HepG2 (cell line): ENCODE results near the gene ZNF500. TPM values are rescaled to one million over a fixed set of nuclear protein-coding genes. Genes with fewer than 3 reads are reported as not detected.

ENCODE experiments used
- ATAC-seq: fragments of 200-7000 bp; cut with Tn5 transposase; 3 replicates; pipeline ENCODE4 v1.9.1; 2020; ENCODE audit warnings: mild to moderate bottlenecking, moderate library complexity
- BruUV-seq: library from RNA; stranded (reverse); fragments of 400-500 nt; replicated peaks from 2 replicates; lab custom pipeline; 2021; lab: Mats Ljungman, UMichigan
- CTCF ChIA-PET: fragments of 300-600 bp; formaldehyde crosslinking; extraction: SDS; loops from one replicate; lab custom pipeline; 2021; ENCODE audit warnings: low total read pairs, inconsistent platforms, low intra/inter-chr PET ratio; lab: Yijun Ruan, JAX
- POLR2A ChIA-PET: fragments of 350-600 bp; sonication (Branson Sonifier 250); formaldehyde crosslinking; loops from one replicate; lab custom pipeline; 2020; ENCODE audit warnings: antibody characterized with exemption, inconsistent platforms; lab: Yijun Ruan, JAX
- DNase-seq: peaks from one replicate; pipeline ENCODE4 v3.0.0-alpha.2; 2015; ENCODE audit warnings: low spot score
- FAIRE-seq: peaks from 3 replicates; lab custom pipeline; 2011; peaks lifted over from hg19 to GRCh38; lab: Jason Lieb, UNC
- H2AFZ ChIP-seq: one replicate; pipeline ENCODE4 v1.6.1; 2011; ENCODE audit warnings: low read length, inconsistent platforms
- H3K27ac ChIP-seq: fragments of 300-600 bp; 3 replicates; pipeline ENCODE4 v1.8.0; 2011; ENCODE audit warnings: mixed run types, mild to moderate bottlenecking, mixed read lengths, low read length, inconsistent platforms; ENCODE audit not compliant: insufficient read depth; ENCODE audit errors: extremely low read length
- H3K27me3 ChIP-seq, 2 experiments: fragments of 200-600 bp in 1 of 2; 2 replicates in 1 of 2; 3 replicates in 1 of 2; pipeline versions ENCODE4 v1.6.0 to v1.8.0; 2011; ENCODE audit warnings: low read length in 2 of 2, mild to moderate bottlenecking in 2 of 2, moderate library complexity in 2 of 2, inconsistent platforms in 1 of 2; ENCODE audit not compliant: insufficient read depth in 2 of 2, control insufficient read depth in 1 of 2
- H3K36me3 ChIP-seq, 2 experiments: fragments of 200-600 bp in 1 of 2; replicated peaks in 1 of 2; 2 replicates in 1 of 2; 3 replicates in 1 of 2; pipeline versions ENCODE4 v1.5.1 to v1.8.0; 2011; ENCODE audit warnings: low read length in 2 of 2, inconsistent platforms in 1 of 2; ENCODE audit not compliant: insufficient read depth in 2 of 2, control insufficient read depth in 1 of 2
- H3K4me1 ChIP-seq: 2 replicates; pipeline ENCODE4 v1.5.1; 2012; ENCODE audit warnings: low read length, inconsistent platforms; ENCODE audit not compliant: insufficient read depth
- H3K4me2 ChIP-seq: 2 replicates; pipeline ENCODE4 v1.6.0; 2011; ENCODE audit warnings: low read depth, low read length, inconsistent platforms
- H3K4me3 ChIP-seq, 3 experiments: fragments of 200-600 bp in 1 of 3; sonication (generic), shearing (Covaris generic) in 1 of 3; replicated peaks in 1 of 3; 2 replicates each; pipeline ENCODE4 v1.5.1; 2011 to 2016; ENCODE audit warnings: low read length in 3 of 3, inconsistent platforms in 2 of 3, low read depth in 2 of 3, mild to moderate bottlenecking in 2 of 3, control low read depth in 1 of 3, mixed read lengths in 1 of 3; ENCODE audit not compliant: insufficient read depth in 1 of 3
- H3K79me2 ChIP-seq: one replicate; pipeline ENCODE4 v1.6.1; 2011; ENCODE audit warnings: low read length, inconsistent platforms; ENCODE audit not compliant: insufficient read depth
- H3K9ac ChIP-seq: 2 replicates; pipeline ENCODE4 v1.6.0; 2011; ENCODE audit warnings: mild to moderate bottlenecking, low read depth, low read length, inconsistent platforms; ENCODE audit not compliant: insufficient read depth
- H3K9me3 ChIP-seq: 2 replicates; pipeline ENCODE4 v1.5.1; 2012; ENCODE audit warnings: mild to moderate bottlenecking, low read length
- H4K20me1 ChIP-seq: 2 replicates; pipeline ENCODE4 v1.6.0; 2011; ENCODE audit warnings: inconsistent platforms, mild to moderate bottlenecking, low read length, moderate library complexity; ENCODE audit not compliant: insufficient read depth
- CBFB ChIP-seq: sonication (generic); formaldehyde crosslinking; IDR thresholded peaks from 2 replicates; pipeline ENCODE4 v1.4.0; 2020; ENCODE audit warnings: missing genetic modification reagents
- FOSL2 ChIP-seq: sonication (generic); formaldehyde crosslinking; IDR thresholded peaks from 2 replicates; pipeline ENCODE4 v1.4.0; 2020; ENCODE audit warnings: missing genetic modification reagents
- KLF12 ChIP-seq: sonication (generic); formaldehyde crosslinking; IDR thresholded peaks from 2 replicates; pipeline ENCODE4 v1.4.0; 2020; ENCODE audit warnings: missing genetic modification reagents, borderline replicate concordance
- NCOR1 ChIP-seq: fragments of 200-600 bp; sonication (generic); IDR thresholded peaks from 2 replicates; pipeline ENCODE4 v1.7.0; 2017; ENCODE audit warnings: antibody characterized with exemption, low read length, borderline replicate concordance
- STAG1 ChIP-seq: sonication (generic); formaldehyde crosslinking; IDR thresholded peaks from 2 replicates; pipeline ENCODE4 v1.4.0; 2020; ENCODE audit warnings: missing genetic modification reagents
- ZNF12 ChIP-seq: sonication (generic); formaldehyde crosslinking; IDR thresholded peaks from 2 replicates; pipeline ENCODE4 v1.5.0; 2020; ENCODE audit warnings: missing genetic modification reagents
- ZNF430 ChIP-seq: sonication (generic); formaldehyde crosslinking; IDR thresholded peaks from 2 replicates; pipeline ENCODE4 v1.9.0; 2021; ENCODE audit warnings: mild to moderate bottlenecking, missing genetic modification reagents
- in situ Hi-C: cut with HindIII; loops from 2 replicates; pipeline ENCODE4 v1.10.0; 2017; ENCODE audit warnings: low pct_unique_long_range_greater_than_20kb; ENCODE audit not compliant: extremely low pct_ligation_motif_present
- intact Hi-C: fragments of 100-400 bp; cut with micrococcal nuclease; formaldehyde crosslinking; loops from one replicate; pipeline ENCODE4 v1.10.0; 2022; ENCODE audit not compliant: unreplicated experiment
- polyA plus RNA-seq, 8 experiments: library from polyadenylated mRNA; depleted of rRNA in 3 of 8; stranded (reverse) in 7 of 8; unstranded in 1 of 8; fragments of >200 nt; fragmentation: Illumina TruSeq in 4 of 8; extraction: Trizol in 4 of 8; gene quantifications; 2 replicates each; pipeline versions ENCODE4 v1.2.1 to v1.2.3, GENCODE V29; 2011 to 2016; ENCODE audit warnings: low read depth in 4 of 8, missing spikeins in 1 of 8, mixed read lengths in 1 of 8; ENCODE audit not compliant: insufficient read depth in 1 of 8
- total RNA-seq, 5 experiments: library from RNA; depleted of rRNA; stranded (reverse); fragments of >200 nt; fragmentation: Illumina TruSeq; extraction: Trizol; gene quantifications; 2 replicates each; pipeline ENCODE4 v1.2.3, GENCODE V29; 2016; ENCODE audit warnings: low read depth in 1 of 5
- TF ChIP-seq, protein P1 (sequence below): sonication (generic); formaldehyde crosslinking; IDR thresholded peaks from 2 replicates; pipeline ENCODE4 v1.4.0; 2020; ENCODE audit warnings: mild to moderate bottlenecking, missing genetic modification reagents
- TF ChIP-seq, protein P2 (sequence below): sonication (generic); formaldehyde crosslinking; IDR thresholded peaks from 2 replicates; pipeline ENCODE4 v1.8.0; 2022; ENCODE audit warnings: mild to moderate bottlenecking, missing genetic modification reagents

Gene ZNF500
- total and polyA plus RNA-seq, 2 of the 13 experiments (the other 11 are each of a cell fraction or from before 2014, with no cell fraction given) = 6.1 to 12.2 TPM

DNA sequence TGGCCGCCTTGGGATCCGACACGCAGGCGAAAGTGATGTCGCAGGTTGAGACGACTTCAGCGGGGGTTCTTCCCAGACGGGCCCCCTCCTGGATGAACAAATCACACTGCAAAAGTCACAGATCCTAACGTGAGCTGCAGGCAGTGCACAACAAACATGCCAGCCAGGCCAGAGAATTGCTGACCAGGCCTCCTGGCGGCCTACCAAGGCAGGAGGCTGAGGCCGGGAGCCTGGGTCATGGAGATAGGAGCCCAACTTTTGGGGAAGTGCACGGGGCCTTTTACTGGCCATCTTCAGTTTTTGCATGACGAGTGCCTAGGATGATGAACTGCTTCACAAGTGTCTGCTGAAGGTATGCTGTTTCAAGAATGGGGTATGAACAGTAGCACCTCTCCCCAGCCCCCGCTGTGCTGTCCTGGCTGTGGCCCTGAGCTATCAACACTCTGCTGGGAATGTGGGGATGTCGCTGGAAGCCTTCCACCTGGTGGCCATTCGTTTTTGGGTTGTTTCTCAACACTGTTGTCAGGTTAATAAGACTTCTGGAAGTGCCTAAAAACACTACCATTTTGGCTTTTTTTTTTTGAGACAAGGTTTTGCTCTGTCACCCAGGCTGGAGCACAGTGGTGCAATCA lies 47.7 kb upstream of the ZNF500 start (continued):
- TF ChIP-seq, protein P1, sequence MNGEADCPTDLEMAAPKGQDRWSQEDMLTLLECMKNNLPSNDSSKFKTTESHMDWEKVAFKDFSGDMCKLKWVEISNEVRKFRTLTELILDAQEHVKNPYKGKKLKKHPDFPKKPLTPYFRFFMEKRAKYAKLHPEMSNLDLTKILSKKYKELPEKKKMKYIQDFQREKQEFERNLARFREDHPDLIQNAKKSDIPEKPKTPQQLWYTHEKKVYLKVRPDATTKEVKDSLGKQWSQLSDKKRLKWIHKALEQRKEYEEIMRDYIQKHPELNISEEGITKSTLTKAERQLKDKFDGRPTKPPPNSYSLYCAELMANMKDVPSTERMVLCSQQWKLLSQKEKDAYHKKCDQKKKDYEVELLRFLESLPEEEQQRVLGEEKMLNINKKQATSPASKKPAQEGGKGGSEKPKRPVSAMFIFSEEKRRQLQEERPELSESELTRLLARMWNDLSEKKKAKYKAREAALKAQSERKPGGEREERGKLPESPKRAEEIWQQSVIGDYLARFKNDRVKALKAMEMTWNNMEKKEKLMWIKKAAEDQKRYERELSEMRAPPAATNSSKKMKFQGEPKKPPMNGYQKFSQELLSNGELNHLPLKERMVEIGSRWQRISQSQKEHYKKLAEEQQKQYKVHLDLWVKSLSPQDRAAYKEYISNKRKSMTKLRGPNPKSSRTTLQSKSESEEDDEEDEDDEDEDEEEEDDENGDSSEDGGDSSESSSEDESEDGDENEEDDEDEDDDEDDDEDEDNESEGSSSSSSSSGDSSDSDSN (CRISPR knock-in tag) = no peak
- TF ChIP-seq STAG1 (CRISPR knock-in tag) = 0 out of 2 replicates have a peak, but pooled peaks have one; percentile 23
- TF ChIP-seq NCOR1 = no peak
- TF ChIP-seq ZNF12 = no peak
- no peak for TF ChIP-seq KLF12 (CRISPR knock-in tag)
- TF ChIP-seq, protein P2, sequence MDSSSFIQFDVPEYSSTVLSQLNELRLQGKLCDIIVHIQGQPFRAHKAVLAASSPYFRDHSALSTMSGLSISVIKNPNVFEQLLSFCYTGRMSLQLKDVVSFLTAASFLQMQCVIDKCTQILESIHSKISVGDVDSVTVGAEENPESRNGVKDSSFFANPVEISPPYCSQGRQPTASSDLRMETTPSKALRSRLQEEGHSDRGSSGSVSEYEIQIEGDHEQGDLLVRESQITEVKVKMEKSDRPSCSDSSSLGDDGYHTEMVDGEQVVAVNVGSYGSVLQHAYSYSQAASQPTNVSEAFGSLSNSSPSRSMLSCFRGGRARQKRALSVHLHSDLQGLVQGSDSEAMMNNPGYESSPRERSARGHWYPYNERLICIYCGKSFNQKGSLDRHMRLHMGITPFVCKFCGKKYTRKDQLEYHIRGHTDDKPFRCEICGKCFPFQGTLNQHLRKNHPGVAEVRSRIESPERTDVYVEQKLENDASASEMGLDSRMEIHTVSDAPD (CRISPR knock-in tag) = no peak

DNA sequence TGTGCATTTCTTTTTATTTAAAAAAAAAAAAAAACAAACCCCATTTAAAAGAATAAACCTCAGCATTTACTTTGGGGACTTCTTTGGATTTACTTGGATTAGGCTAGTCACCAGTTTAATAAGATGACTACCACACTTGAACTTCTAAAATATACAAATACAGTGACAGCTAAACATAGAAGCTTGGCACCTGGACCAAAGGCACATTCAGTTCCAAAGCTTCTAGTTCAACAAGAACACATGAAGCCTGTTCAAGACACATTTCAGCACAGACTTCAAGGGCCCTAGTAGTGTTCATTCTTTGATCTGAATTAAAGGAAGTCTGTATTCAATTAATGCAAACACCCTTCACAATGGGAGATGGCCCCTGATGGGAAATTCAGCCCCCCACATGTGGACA lies 47.1 kb upstream of the ZNF500 start:
- H3K4me3 ChIP-seq = no peak overlapping the region
- H3K9me3 ChIP-seq = no peaks in the 10 kb centered on the region
- no peaks in the 10 kb centered on the region for H3K27me3 ChIP-seq
- H3K36me3 ChIP-seq = peaks cover 23 to 60% of the 10 kb centered on the region in 2 experiments
- ATAC-seq = no peak
- intact Hi-C loops = no loop called here
- ChIA-PET POLR2A (no interaction called here), CTCF (no interaction called here)
- no peak overlapping the region for H2AFZ ChIP-seq
- H3K9ac ChIP-seq = no peak overlapping the region
- TF ChIP-seq ZNF430 (CRISPR knock-in tag) (no peak), FOSL2 (CRISPR knock-in tag) (no peak), CBFB (CRISPR knock-in tag) (no peak)
- no peak overlapping the region for H3K4me2 ChIP-seq
- in situ Hi-C loops = no loop called here
- no peak overlapping the region for H3K27ac ChIP-seq
- FAIRE-seq = no peak
- H3K79me2 ChIP-seq = no peaks in the 10 kb centered on the region
- no peaks in the 10 kb centered on the region for H4K20me1 ChIP-seq
- no TSS peak for BruUV-seq
- H3K4me1 ChIP-seq = peaks cover 17% of the 10 kb centered on the region
- DNase-seq = no peak
